Glutamatergic neuron (in vitro differentiated cells): ENCODE measurements around the gene VPS36. TPM values are rescaled to one million over a fixed set of nuclear protein-coding genes. Genes with fewer than 3 reads are reported as not detected.
"Not testable (repeated sequence)": the region's sequence is repeated elsewhere in the genome, so short reads cannot be mapped to it uniquely, and the experiment has no call there.

ENCODE experiments used
- DNase-seq: peaks from one replicate; pipeline ENCODE4 v3.0.0; 2022
- H3K27ac Mint-ChIP-seq: one replicate; pipeline ENCODE4 v1.8.0; 2020; ENCODE audit warnings: mild to moderate bottlenecking, mixed read lengths, inconsistent platforms; ENCODE audit not compliant: unreplicated experiment
- H3K27me3 Mint-ChIP-seq: one replicate; pipeline ENCODE4 v1.8.0; 2020; ENCODE audit warnings: mild to moderate bottlenecking, moderate library complexity, mixed read lengths, inconsistent platforms; ENCODE audit not compliant: unreplicated experiment
- H3K36me3 Mint-ChIP-seq: one replicate; pipeline ENCODE4 v1.8.0; 2020; ENCODE audit warnings: mild to moderate bottlenecking, mixed read lengths, inconsistent platforms; ENCODE audit not compliant: unreplicated experiment
- H3K4me1 Mint-ChIP-seq: one replicate; pipeline ENCODE4 v1.8.0; 2020; ENCODE audit warnings: mild to moderate bottlenecking, low read depth, mixed read lengths, inconsistent platforms; ENCODE audit not compliant: unreplicated experiment
- H3K4me3 Mint-ChIP-seq: one replicate; pipeline ENCODE4 v1.8.0; 2020; ENCODE audit warnings: mild to moderate bottlenecking, mixed read lengths, inconsistent platforms; ENCODE audit not compliant: unreplicated experiment
- H3K9me3 Mint-ChIP-seq: one replicate; pipeline ENCODE4 v1.8.0; 2020; ENCODE audit warnings: mild to moderate bottlenecking, moderate library complexity, mixed read lengths, inconsistent platforms; ENCODE audit not compliant: unreplicated experiment
- total RNA-seq: library from RNA; stranded (reverse); fragmentation: NEBNext Ultra II Directional; extraction: Animal tissue kit (Norgen Biotek cat#: 25700); gene quantifications from one replicate; pipeline ENCODE4 v1.2.1, GENCODE V29; 2021; ENCODE audit not compliant: unreplicated experiment
- TF ChIP-seq, protein P1 (sequence below): fragments of 200-600 bp; sonication (generic); IDR thresholded peaks from one replicate; pipeline ENCODE4 v1.5.0; 2021; ENCODE audit not compliant: partially characterized antibody, unreplicated experiment

Gene VPS36
- total RNA-seq, 1 donor from 2014 or later = 29.2 TPM

- no peaks in the 10 kb centered on the region for H3K4me1 Mint-ChIP-seq
- H3K27me3 Mint-ChIP-seq = no peaks in the 10 kb centered on the region
- DNase-seq = no peak
- TF ChIP-seq, protein P1, sequence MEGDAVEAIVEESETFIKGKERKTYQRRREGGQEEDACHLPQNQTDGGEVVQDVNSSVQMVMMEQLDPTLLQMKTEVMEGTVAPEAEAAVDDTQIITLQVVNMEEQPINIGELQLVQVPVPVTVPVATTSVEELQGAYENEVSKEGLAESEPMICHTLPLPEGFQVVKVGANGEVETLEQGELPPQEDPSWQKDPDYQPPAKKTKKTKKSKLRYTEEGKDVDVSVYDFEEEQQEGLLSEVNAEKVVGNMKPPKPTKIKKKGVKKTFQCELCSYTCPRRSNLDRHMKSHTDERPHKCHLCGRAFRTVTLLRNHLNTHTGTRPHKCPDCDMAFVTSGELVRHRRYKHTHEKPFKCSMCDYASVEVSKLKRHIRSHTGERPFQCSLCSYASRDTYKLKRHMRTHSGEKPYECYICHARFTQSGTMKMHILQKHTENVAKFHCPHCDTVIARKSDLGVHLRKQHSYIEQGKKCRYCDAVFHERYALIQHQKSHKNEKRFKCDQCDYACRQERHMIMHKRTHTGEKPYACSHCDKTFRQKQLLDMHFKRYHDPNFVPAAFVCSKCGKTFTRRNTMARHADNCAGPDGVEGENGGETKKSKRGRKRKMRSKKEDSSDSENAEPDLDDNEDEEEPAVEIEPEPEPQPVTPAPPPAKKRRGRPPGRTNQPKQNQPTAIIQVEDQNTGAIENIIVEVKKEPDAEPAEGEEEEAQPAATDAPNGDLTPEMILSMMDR = no peak
- H3K36me3 Mint-ChIP-seq = peaks cover 5% of the 10 kb centered on the region
- no peak overlapping the region for H3K27ac Mint-ChIP-seq
- H3K9me3 Mint-ChIP-seq = peaks cover 3% of the 10 kb centered on the region
- H3K4me3 Mint-ChIP-seq = no peak overlapping the region
These were observed 38.8 kb downstream of the VPS36 start for GRCh38 chr13:52411629-52412028.

DNA sequence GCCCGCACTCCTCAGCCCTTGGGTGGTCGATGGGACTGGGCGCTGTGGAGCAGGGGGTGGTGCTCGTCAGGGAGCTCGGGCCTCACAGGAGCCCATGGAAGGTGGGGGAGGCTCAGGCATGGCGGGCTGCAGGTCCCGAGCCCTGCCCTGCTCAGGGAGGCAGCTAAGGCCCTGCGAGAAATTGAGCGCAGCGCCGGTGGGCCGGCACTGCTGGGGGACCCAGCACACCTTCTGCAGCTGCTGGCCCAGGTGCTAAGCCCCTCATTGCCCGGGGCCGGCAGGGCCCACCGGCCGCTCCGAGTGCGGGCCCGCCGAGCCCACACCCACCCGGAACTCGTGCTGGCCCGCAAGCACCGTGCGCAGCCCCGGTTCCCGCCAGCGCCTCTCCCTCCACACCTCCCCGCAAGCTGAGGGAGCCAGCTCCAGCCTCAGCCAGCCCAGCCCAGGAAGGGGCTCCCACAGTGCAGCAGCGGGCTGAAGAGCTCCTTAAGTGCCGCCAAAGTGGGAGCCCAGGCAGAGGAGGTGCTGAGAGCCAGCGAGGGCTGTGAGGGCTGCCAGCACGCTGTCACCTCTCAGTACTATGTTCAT lies 42.3 kb downstream of the VPS36 start:
- not testable (repeated sequence) for H3K36me3 Mint-ChIP-seq, H3K27ac Mint-ChIP-seq, H3K9me3 Mint-ChIP-seq, DNase-seq, H3K4me3 Mint-ChIP-seq, H3K4me1 Mint-ChIP-seq, H3K27me3 Mint-ChIP-seq

- H3K27ac Mint-ChIP-seq, H3K27me3 Mint-ChIP-seq, H3K36me3 Mint-ChIP-seq, H3K9me3 Mint-ChIP-seq, DNase-seq, H3K4me1 Mint-ChIP-seq: not testable (repeated sequence)
- H3K4me3 Mint-ChIP-seq = peak overlapping the region; percentile 30
These were observed 43.0 kb downstream of the VPS36 start for GRCh38 chr13:52407436-52407835.

DNA sequence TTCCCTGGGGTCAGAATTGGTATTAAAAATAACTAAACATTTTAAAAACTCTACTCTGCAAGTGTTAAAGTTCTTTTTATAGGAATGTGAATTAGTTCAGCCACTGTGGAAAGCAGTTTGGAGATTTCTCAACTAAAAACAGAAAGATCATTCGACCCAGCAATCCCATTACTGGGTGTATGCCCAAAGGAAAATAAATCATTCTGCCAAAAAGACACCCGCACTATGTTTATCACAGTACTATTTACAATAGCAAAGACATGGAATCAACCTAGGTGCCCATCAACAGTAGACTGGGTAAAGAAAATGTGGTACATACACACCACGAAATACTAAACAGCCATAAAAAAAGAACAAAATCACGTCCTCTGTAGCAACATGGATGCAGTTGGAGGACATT lies 43.8 kb downstream of the VPS36 start:
- Mint-ChIP-seq H3K4me1 (no peaks in the 10 kb centered on the region), H3K27ac (no peak overlapping the region), H3K27me3 (no peaks in the 10 kb centered on the region), H3K36me3 (peaks cover 5% of the 10 kb centered on the region), H3K9me3 (peaks cover 3% of the 10 kb centered on the region), H3K4me3 (peak overlapping the region; percentile 65)
- DNase-seq = no peak
- TF ChIP-seq, protein P1 = no peak

DNA sequence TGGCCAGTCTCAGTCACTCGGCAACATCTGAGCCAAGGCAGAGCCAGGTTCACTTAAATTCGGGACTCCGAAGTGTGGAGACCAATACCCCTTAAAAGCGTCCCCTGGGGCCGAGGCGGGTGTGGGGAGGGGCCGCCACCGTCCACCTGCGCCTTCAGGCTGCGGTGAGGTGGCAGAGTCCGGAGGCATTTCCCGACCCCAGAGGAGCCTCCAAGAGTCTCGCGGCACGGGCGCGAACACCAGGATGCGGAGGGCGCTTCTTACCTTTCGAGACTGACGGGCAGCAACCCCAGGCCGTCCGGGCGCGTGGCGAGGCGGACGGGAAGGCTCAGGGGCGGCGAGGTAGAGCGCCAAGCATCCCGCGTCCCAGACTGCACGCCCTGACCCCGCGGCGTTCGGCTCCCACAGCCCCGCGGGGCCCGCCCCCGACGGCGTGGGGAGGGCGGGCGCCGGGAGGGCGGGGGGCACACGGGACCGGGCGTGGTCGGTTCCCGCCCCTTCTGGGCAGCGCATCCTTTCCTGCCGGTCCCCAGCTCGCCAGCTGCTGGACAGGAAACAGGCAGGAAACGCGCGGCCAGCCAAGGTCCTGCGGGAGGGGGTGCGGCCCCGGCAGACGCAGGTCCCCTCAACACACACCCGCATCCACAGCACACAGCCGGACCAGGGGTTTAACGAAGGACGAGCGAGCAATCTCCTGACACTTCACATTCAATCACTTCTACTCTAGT lies 44.5 kb downstream of the VPS36 start, which contains the start of gene THSD1:
Gene THSD1 (minus strand): TSS at position 406 of the 728 bp plus-strand sequence. CDS start 3,572 bp downstream, outside the sequence.
- H3K27ac Mint-ChIP-seq = no peak within 1 kb of the TSS
- no peaks in the 10 kb centered on the region for H3K4me1 Mint-ChIP-seq
- H3K9me3 Mint-ChIP-seq = peaks cover 3% of the 10 kb centered on the region
- no peaks in the 10 kb centered on the region for H3K27me3 Mint-ChIP-seq
- DNase-seq = peak; percentile 53
- H3K36me3 Mint-ChIP-seq = peaks cover 5% of the 10 kb centered on the region
- TF ChIP-seq, protein P1 = no peak
- peak within 1 kb of the TSS; percentile 83 for H3K4me3 Mint-ChIP-seq

DNA sequence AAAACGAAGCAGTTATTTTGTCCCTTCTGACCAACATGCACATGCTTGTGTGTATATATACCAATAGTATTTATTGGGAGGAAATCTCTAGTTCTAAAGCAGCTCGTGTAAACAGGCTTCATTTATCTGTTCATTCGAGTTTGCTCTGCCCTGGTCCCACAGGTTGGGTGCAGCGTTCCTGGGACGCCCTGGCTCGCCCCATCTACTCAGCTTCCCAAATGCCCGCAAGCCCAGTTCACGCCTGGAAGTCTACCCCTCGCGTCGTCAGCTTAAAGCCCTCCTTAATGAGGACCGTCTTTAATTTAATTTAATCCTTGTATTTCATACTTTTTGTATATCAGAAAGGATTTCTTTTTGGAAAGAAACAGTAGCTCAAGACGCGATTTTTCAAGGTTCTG lies 45.1 kb downstream of the VPS36 start:
- Mint-ChIP-seq H3K27me3 (no peaks in the 10 kb centered on the region), H3K27ac (no peak overlapping the region), H3K4me1 (no peaks in the 10 kb centered on the region), H3K4me3 (peak overlapping the region; percentile 83), H3K9me3 (peaks cover 3% of the 10 kb centered on the region), H3K36me3 (peaks cover 5% of the 10 kb centered on the region)
- TF ChIP-seq, protein P1 = no peak
- no peak for DNase-seq
